Measurements from ENCODE around the gene AANAT.

The AANAT gene

GRCh38 chr17:76446449-76447231 is 20.8 kb upstream of the AANAT start:
- no peak for TF ChIP-seq CTCF (IDR thresholded peaks at IDR 0.05; ENCODE audit: control insufficient read depth, extremely low read depth, insufficient read depth)
- H3K4me3 ChIP-seq (ENCODE audit: low read depth, low read length), result peak overlapping the region; percentile 27; the same call in 1 of the 2 replicates
- no peak for DNase-seq (ENCODE audit: low read depth)

GRCh38 chr17:76447931-76448652 is 19.3 kb upstream of the AANAT start:
- no peak for DNase-seq (ENCODE audit: low read depth)
- no peak for TF ChIP-seq CTCF (IDR thresholded peaks at IDR 0.05; ENCODE audit: control insufficient read depth, extremely low read depth, insufficient read depth)
- no peak overlapping the region for H3K4me3 ChIP-seq (ENCODE audit: low read depth, low read length)

DNA sequence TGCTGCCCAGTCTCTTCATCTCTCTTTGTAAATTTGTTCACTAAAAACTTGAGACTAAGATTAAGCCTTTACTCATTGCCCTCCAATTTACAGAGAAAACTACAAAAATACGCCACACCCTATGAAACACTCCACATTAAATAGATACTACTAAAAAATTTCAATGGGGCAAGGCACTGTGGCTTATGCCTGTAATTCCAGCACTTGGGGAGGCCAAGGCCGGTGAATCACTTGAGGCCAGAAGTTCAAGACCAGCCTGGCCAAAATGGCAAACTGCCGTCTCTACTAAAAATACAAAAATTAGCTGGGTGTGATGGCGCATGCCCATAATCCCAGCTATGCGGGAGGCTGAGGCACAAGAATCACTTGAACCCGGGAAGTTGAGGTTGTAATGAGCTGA is 18.3 kb upstream of the AANAT start:
- H3K4me3 ChIP-seq (ENCODE audit: low read depth, low read length), result no peak overlapping the region
- no peak for TF ChIP-seq CTCF (IDR thresholded peaks at IDR 0.05; ENCODE audit: control insufficient read depth, extremely low read depth, insufficient read depth)
- DNase-seq (ENCODE audit: low read depth), result no peak

GRCh38 chr17:76451506-76451905 is 15.9 kb upstream of the AANAT start:
- peak overlapping the region; percentile 67 for H3K4me3 ChIP-seq (ENCODE audit: low read depth, low read length)
- no peak for TF ChIP-seq CTCF (IDR thresholded peaks at IDR 0.05; ENCODE audit: control insufficient read depth, extremely low read depth, insufficient read depth)
- DNase-seq (ENCODE audit: low read depth), result no peak

DNA sequence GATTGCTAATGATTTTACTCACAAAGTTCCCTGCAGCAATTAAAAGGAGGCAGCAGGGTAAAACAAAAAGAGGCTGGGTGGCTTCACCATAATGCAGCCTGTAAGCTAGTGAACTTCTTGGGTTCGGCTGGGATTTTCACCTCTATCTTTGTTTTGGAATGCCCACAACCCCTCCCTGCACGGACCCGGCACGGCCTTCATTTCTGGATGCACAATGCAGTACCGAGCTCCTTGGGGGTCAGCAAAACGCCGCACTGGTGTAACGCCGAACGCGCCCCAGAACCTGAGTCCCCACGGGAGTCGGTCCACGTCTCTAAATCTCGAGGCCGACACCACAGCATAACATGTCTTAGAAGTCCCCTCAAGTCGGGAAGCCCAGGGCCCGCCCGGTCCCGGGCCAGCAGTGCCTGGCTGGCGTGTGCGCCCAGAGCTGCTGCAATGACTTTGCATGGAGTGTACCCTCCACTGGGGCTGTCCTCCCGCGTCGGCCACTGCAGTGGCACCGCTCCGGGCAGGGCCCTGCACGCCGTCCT is 15.2 kb upstream of the AANAT start:
- H3K4me3 ChIP-seq (ENCODE audit: low read depth, low read length), result peak overlapping the region; percentile 67
- DNase-seq (ENCODE audit: low read depth), result no peak
- no peak for TF ChIP-seq CTCF (IDR thresholded peaks at IDR 0.05; ENCODE audit: control insufficient read depth, extremely low read depth, insufficient read depth)

- no peak for DNase-seq (ENCODE audit: low read depth)
- peak; percentile 71 for TF ChIP-seq CTCF (IDR thresholded peaks at IDR 0.05; ENCODE audit: control insufficient read depth, extremely low read depth, insufficient read depth)
- peak within 1 kb of the TSS; percentile 67 for H3K4me3 ChIP-seq (ENCODE audit: low read depth, low read length)
Measured at GRCh38 chr17:76452660-76453430, 14.6 kb upstream of the AANAT start, which contains the start of gene UBE2O. TSS of gene UBE2O (minus strand) at chr17:76453152. CDS start at chr17:76453141, 11 bp downstream.

All from LNCaP clone FGC (cell line).